ENCODE measurements around the gene SURF2. TPM values are rescaled to one million over a fixed set of nuclear protein-coding genes. Genes with fewer than 3 reads are reported as not detected.
"Not testable (repeated sequence)": the region's sequence is repeated elsewhere in the genome, so short reads cannot be mapped to it uniquely, and the experiment has no call there.

SURF2 gene
- total RNA-seq = 10 to 100 TPM; 18.4 to 20.7 TPM

DNA sequence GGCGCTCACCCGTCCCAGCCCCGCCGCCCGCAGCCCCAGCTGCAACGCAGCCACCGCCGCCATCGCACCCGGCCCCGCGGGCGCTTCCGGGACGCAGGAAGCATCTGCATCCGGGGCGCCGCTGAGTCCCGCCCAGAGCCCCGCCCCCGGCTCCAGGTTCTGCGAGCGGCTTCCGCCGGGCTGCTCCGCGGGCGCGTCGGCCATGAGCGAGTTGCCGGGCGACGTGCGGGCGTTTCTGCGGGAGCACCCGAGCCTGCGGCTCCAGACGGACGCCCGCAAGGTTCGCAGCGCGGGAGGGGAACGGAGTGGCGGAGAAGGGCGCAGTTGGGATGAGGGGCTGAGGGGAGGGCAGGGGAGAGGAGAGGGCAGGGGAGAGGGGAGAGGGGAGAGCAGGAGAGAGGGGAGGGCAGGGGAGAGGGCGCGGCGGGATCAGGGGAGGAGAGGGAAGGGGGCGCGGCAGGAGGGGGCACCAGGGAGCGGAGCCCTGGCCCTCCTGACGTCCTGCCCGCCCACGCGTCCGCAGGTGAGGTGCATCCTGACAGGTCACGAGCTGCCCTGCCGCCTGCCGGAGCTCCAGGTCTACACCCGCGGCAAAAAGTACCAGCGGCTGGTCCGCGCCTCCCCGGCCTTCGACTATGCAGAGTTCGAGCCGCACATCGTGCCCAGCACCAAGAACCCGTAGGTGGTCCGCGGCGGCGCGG lies at the start of gene SURF2, which contains the start of gene SURF1:
SURF2 (plus strand) TSS at position 160 of the 701 bp plus-strand sequence; CDS start at position 203, 43 bp downstream.
SURF1 (minus strand) TSS at position 97 of the 701 bp plus-strand sequence; CDS start at position 63, 34 bp downstream.
- peak; percentile 89 for ATAC-seq
- peaks cover 44% of the 10 kb centered on the region for H3K36me3 Mint-ChIP-seq (ENCODE audit: low read depth)
- POLR2A ChIA-PET = interaction anchor here (0.8 to 8.7 kb wide), 7 partner anchors 9 to 123 kb away, joined by 3 to 160 read pairs (median 6); partner anchors contain the start of genes MED22, RPL7A, SLC2A6 and STKLD1

DNA sequence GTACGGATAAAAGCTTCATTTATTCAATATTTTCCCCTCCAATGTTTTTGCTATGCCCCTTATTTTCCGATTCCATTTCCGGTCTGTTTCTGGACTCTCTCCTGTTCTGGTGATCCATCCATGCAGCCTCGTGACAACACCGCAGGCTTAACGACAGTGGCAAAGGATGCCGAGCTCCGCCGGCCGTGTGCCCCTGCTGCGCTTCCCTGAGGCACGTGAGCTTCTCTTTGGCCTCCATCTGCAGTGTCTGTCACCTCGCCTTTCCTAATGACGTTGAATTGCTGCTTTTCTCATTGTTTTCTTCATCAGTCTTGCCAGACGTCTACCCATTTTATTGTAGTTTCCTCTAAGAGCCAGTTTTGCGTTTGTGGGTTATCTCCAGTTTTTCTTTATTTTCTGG lies 49.0 kb upstream of the SURF2 start:
- ATAC-seq (no peak), DNase-seq (peak; percentile 9)
- CTCF ChIA-PET = no interaction called here
- no peaks in the 10 kb centered on the region for H3K36me3 Mint-ChIP-seq (ENCODE audit: low read depth)
- H3K9me3 Mint-ChIP-seq (ENCODE audit: insufficient read depth) = no peaks in the 10 kb centered on the region
- H3K4me3 Mint-ChIP-seq = no peak overlapping the region
- no peak overlapping the region for H3K27ac Mint-ChIP-seq
- POLR2A ChIA-PET = no interaction called here
- no peaks in the 10 kb centered on the region for H3K4me1 Mint-ChIP-seq (ENCODE audit: low read depth)
- H3K27me3 Mint-ChIP-seq (ENCODE audit: low read depth) = peaks cover 5% of the 10 kb centered on the region

More for the DNA sequence above, at the start of gene SURF2, which contains the start of gene SURF1:
- peak within 1 kb of the TSS; percentile 86 for H3K4me3 Mint-ChIP-seq
- CTCF ChIA-PET = interaction anchor here (0.7 to 5.3 kb wide), 9 partner anchors 10 to 176 kb away, joined by 3 to 54 read pairs (median 4); partner anchors contain the start of gene STKLD1
- no peaks in the 10 kb centered on the region for H3K27me3 Mint-ChIP-seq (ENCODE audit: low read depth)
- H3K9me3 Mint-ChIP-seq (ENCODE audit: insufficient read depth) = no peaks in the 10 kb centered on the region
- peak within 1 kb of the TSS; percentile 90 for H3K27ac Mint-ChIP-seq
- DNase-seq = peak; percentile 94
- H3K4me1 Mint-ChIP-seq (ENCODE audit: low read depth) = peaks cover 56% of the 10 kb centered on the region

DNA sequence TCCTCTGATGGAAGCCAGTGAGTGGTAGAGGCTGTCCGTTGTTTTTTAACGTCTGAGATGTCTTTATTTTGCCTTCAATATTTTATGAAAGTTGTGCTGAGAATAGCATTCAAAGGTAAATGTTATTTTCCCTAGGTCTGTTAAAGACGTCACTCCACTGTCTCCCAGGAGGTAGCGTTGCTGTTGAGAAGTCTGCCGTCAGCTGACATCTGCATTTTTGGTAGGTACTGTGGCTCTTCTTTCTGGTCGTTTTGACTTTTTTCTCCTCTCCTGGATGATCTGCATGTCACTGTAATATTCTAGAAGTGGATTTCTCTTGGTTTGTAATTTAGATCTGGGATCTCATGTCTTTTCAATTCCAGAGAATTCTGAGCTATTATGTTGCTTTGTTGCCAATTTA lies 46.7 kb upstream of the SURF2 start:
- CTCF ChIA-PET = no interaction called here
- H3K9me3 Mint-ChIP-seq (ENCODE audit: insufficient read depth) = no peaks in the 10 kb centered on the region

DNA sequence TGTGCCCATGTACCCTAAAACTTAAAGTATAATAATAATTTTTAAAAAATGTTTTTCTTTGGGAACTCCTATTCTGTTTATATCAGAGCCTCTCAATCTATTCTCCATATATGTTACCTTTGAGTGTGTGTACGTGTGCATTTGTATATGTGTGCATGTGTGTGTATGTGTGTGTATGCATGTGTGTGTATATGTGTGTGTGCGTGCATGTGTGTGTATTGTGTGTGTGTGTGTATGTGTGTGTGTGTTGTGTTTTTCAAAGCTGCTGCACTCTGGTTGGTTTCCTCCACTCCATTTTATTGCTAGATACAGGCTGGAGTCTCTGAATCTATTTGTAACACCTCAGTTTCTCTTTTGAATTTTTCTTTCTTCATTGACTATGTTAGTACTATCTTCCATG lies 40.4 kb upstream of the SURF2 start:
- ChIA-PET CTCF (no interaction called here), POLR2A (no interaction called here)
- no peak overlapping the region for H3K4me3 Mint-ChIP-seq
- no peaks in the 10 kb centered on the region for H3K9me3 Mint-ChIP-seq (ENCODE audit: insufficient read depth)
- no peaks in the 10 kb centered on the region for H3K4me1 Mint-ChIP-seq (ENCODE audit: low read depth)
- H3K27me3 Mint-ChIP-seq (ENCODE audit: low read depth) = peaks cover 5% of the 10 kb centered on the region
- ATAC-seq = no peak
- no peak for DNase-seq
- no peak overlapping the region for H3K27ac Mint-ChIP-seq
- H3K36me3 Mint-ChIP-seq (ENCODE audit: low read depth) = no peaks in the 10 kb centered on the region

More for the DNA sequence above, 46.7 kb upstream of the SURF2 start:
- H3K36me3 Mint-ChIP-seq (ENCODE audit: low read depth) = no peaks in the 10 kb centered on the region
- POLR2A ChIA-PET = interaction anchor here (0.6 kb wide), 1 partner anchor 43 kb away, joined by 3 read pairs; no protein-coding TSS in a partner anchor
- peaks cover 5% of the 10 kb centered on the region for H3K27me3 Mint-ChIP-seq (ENCODE audit: low read depth)
- no peak overlapping the region for H3K27ac Mint-ChIP-seq
- H3K4me3 Mint-ChIP-seq = no peak overlapping the region
- no peak for ATAC-seq
- H3K4me1 Mint-ChIP-seq (ENCODE audit: low read depth) = no peaks in the 10 kb centered on the region
- DNase-seq = no peak

DNA sequence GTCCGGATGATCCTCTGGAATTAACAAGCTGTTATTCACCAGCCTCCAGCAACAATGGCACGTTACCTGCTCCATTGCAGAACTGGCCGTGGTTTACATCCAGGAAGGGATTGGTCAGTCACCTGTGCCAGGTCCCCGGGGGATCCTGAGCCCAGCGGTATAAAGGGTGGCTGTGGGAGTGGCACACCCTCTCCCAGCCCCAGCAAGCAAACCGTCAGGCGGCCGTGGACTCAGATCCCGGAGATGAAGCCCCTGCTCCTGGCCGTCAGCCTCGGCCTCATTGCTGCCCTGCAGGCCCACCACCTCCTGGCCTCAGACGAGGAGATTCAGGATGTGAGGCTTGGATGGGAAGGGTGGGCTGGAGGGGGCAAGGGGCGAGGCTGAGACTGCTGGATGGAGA lies 38.8 kb upstream of the SURF2 start:
- H3K27me3 Mint-ChIP-seq (ENCODE audit: low read depth); H3K36me3 Mint-ChIP-seq (ENCODE audit: low read depth); ATAC-seq; H3K9me3 Mint-ChIP-seq (ENCODE audit: insufficient read depth); H3K4me1 Mint-ChIP-seq (ENCODE audit: low read depth); H3K27ac Mint-ChIP-seq; H3K4me3 Mint-ChIP-seq; POLR2A ChIA-PET; DNase-seq: not testable (repeated sequence)
- CTCF ChIA-PET = interaction anchor here (1.4 kb wide), 1 partner anchor 12 kb away, joined by 4 read pairs; no protein-coding TSS in a partner anchor

DNA sequence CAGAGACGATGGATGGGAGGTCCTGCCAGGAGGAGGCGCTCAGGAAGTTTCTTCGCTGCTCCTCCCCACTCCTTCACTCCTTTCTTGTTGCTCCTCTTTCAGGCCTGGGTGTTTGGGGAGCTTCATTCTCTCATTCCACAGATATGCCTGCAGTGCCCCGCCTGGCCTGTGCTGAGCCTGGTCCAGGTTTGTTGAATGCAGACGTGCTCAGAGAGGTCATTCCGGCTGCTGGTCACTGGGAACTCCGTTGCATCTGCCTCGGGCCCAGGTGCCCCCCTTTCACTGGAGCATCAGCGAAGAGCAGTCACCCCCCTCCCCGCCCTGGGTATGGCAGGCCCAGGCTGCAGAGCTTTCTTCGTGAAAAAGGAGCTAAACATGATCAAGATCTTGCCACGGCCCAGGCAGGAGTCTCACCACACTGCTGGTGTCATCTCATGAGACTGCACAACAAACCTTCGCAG lies 35.9 kb upstream of the SURF2 start:
- Mint-ChIP-seq H3K27me3 (ENCODE audit: low read depth) (peaks cover 5% of the 10 kb centered on the region), H3K9me3 (ENCODE audit: insufficient read depth) (no peaks in the 10 kb centered on the region), H3K36me3 (ENCODE audit: low read depth) (no peaks in the 10 kb centered on the region), H3K4me1 (ENCODE audit: low read depth) (no peaks in the 10 kb centered on the region), H3K4me3 (no peak overlapping the region), H3K27ac (no peak overlapping the region)
- ATAC-seq (no peak), DNase-seq (no peak)
- CTCF ChIA-PET = no interaction called here
- POLR2A ChIA-PET = no interaction called here

DNA sequence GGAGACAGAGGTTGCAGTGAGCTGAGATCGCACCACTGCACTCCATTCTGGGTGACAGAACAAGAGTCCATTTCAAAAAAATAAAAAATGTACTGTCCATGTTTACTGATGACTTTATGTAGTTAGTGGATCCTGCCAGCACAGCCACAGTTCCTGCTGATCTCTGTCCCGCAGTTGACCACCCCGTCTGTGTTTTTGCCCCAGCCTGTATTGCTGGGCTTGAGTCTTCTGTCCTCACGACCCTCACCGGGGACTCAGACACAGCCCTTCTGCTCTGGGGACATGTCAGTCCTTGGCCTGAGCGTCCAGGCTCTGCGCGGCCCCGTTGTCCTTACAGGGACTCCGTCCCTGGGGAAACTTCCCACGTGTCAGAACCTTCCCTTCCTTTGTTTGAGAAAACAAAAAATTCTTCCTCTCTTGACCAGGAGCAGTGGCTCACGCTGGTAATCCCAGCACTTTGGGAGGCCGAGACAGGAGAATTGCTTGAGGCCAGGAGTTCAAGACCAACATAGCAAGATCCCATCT lies 34.9 kb upstream of the SURF2 start:
- no peaks in the 10 kb centered on the region for H3K4me1 Mint-ChIP-seq (ENCODE audit: low read depth)
- DNase-seq (no peak), ATAC-seq (no peak)
- H3K4me3 Mint-ChIP-seq = no peak overlapping the region
- CTCF ChIA-PET = no interaction called here
- H3K9me3 Mint-ChIP-seq (ENCODE audit: insufficient read depth) = no peaks in the 10 kb centered on the region
- H3K36me3 Mint-ChIP-seq (ENCODE audit: low read depth) = no peaks in the 10 kb centered on the region
- POLR2A ChIA-PET = no interaction called here
- peaks cover 2% of the 10 kb centered on the region for H3K27me3 Mint-ChIP-seq (ENCODE audit: low read depth)
- no peak overlapping the region for H3K27ac Mint-ChIP-seq

DNA sequence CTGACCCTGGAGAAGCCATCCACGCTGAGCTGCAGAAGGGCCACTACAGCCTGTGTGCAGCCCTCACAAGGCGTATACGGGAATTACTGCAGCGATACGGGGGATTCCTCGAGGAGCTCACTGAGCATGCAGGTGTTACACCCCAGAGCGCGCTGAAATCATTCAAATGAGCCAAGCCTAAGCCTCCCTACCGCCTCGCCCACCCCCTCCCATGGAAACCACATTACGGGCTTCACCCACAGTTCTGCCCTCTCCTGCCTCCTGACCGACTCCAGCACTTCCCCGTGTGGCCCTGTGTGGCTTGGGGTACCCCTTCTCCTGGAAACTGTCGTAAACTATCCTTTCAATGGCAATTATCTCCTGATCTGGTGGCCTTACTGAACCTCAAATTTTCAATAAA lies 33.6 kb upstream of the SURF2 start:
- DNase-seq (no peak), ATAC-seq (no peak)
- H3K9me3 Mint-ChIP-seq (ENCODE audit: insufficient read depth) = no peaks in the 10 kb centered on the region
- ChIA-PET CTCF (no interaction called here), POLR2A (no interaction called here)
- no peak overlapping the region for H3K27ac Mint-ChIP-seq
- H3K27me3 Mint-ChIP-seq (ENCODE audit: low read depth) = no peaks in the 10 kb centered on the region
- no peaks in the 10 kb centered on the region for H3K4me1 Mint-ChIP-seq (ENCODE audit: low read depth)
- H3K36me3 Mint-ChIP-seq (ENCODE audit: low read depth) = no peaks in the 10 kb centered on the region
- H3K4me3 Mint-ChIP-seq = no peak overlapping the region

DNA sequence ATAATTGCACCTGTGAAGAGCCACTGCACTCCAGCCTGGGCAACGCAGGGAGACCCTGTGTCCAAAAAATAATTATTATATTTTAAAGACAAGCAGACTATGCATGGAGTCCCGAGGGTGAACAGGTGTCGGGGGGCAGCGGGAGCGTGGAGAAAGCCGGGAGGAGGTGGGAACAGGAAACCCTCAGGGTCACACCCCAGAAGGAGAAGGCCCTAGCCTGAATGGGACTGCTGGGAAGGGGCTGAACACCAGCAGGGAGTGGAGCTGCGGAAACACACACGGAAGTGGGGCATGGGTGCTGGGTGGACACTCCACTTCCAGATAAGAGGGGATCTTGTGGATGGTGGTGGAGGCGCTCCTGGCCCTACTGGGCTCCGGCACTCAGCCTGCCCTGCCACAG lies 33.1 kb upstream of the SURF2 start:
- Mint-ChIP-seq H3K4me1 (ENCODE audit: low read depth) (no peaks in the 10 kb centered on the region), H3K36me3 (ENCODE audit: low read depth) (no peaks in the 10 kb centered on the region), H3K9me3 (ENCODE audit: insufficient read depth) (no peaks in the 10 kb centered on the region), H3K27ac (no peak overlapping the region), H3K4me3 (no peak overlapping the region), H3K27me3 (ENCODE audit: low read depth) (no peaks in the 10 kb centered on the region)
- DNase-seq (no peak), ATAC-seq (no peak)
- CTCF ChIA-PET = interaction anchor here (1.6 kb wide), 1 partner anchor 137 kb away, joined by 3 read pairs; no protein-coding TSS in a partner anchor
- POLR2A ChIA-PET = no interaction called here

DNA sequence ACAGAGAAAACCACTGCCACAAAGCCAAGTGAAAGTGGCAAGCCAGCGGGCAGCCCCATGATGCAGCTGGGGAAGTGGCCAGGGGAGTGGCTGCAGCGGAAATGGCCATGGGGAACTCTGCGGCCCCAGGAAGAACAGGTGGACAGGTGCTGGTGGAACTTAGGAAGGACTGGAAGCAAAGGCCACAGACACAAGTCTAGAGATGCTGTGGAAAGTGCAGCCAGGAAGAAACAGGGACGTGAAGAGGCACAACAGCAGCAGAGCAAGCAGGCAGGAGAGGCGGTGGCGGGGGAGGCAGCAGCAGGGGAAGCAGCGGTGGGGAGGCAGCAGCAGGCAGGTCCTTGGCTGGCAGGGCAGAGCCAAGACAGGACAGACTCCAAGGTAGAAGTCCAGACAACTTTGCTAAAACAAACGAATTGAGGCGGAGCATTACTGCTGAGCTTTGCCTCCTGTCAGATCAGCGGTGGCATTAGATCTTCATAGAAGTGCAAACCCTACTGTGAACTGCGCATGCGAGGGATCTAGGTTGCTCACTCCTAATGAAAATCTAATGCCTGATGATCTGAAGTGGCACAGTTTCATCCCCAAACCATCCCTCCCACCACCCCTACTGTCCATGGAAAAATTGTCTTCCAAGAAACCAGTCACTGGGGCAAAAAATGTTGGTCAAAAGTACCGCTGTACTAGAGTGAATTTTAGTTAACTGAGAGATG lies 32.2 kb upstream of the SURF2 start:
- ChIA-PET POLR2A (no interaction called here), CTCF (interaction anchor here (1.6 kb wide), 1 partner anchor 138 kb away, joined by 3 read pairs; no protein-coding TSS in a partner anchor)
- ATAC-seq (no peak), DNase-seq (no peak)
- Mint-ChIP-seq H3K9me3 (ENCODE audit: insufficient read depth) (no peaks in the 10 kb centered on the region), H3K4me1 (ENCODE audit: low read depth) (no peaks in the 10 kb centered on the region), H3K27ac (no peak overlapping the region), H3K27me3 (ENCODE audit: low read depth) (no peaks in the 10 kb centered on the region), H3K4me3 (no peak overlapping the region), H3K36me3 (ENCODE audit: low read depth) (peaks cover 3% of the 10 kb centered on the region)

DNA sequence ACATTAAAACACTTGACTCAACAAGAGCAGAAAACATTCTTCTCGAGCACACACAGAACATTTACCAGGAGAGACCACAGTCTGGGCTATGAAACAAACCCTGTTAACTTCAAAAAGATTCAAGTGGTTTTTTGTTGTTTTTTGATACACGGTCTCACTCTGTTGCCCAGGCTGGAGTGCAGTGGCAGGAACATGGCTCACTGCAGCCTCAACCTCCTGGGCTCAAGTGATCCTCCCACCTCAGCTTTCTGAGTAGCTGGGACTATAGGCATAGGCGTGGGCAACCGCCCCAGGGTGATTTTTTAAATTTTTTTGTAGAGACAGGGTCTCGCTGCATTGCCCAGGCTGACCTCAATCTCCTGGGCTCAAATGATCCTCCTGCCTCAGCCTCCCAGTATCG lies 29.3 kb upstream of the SURF2 start:
- ATAC-seq; H3K9me3 Mint-ChIP-seq (ENCODE audit: insufficient read depth); H3K27me3 Mint-ChIP-seq (ENCODE audit: low read depth); H3K27ac Mint-ChIP-seq; H3K4me1 Mint-ChIP-seq (ENCODE audit: low read depth); CTCF ChIA-PET; H3K4me3 Mint-ChIP-seq; POLR2A ChIA-PET; DNase-seq: not testable (repeated sequence)
- H3K36me3 Mint-ChIP-seq (ENCODE audit: low read depth) = peaks cover 20% of the 10 kb centered on the region

All from activated CD8-positive, alpha-beta T cell treated with anti-CD3 and anti-CD28 coated beads, Interleukin-2, amount 10 ng/mL, durations not matched to agents 7 days and 5 days (primary cell).